Fibroblast of villous mesenchyme (primary cell): ENCODE results near the gene PAN3. TPM values are rescaled to one million over a fixed set of nuclear protein-coding genes. Genes with fewer than 3 reads are reported as not detected.

ENCODE experiments used
- DNase-seq: peaks from one replicate; pipeline ENCODE4 v3.0.0-alpha.2; 2010; ENCODE audit warnings: low read depth
- H3K4me3 ChIP-seq: 2 replicates; pipeline ENCODE4 v1.5.1; 2011; ENCODE audit warnings: low read depth, mild to moderate bottlenecking, low read length
- CTCF ChIP-seq: IDR thresholded peaks from 2 replicates; pipeline ENCODE4 v1.5.1; 2012; ENCODE audit warnings: low read depth, mild to moderate bottlenecking, low read length; ENCODE audit not compliant: insufficient read depth
- total RNA-seq: library from RNA; depleted of rRNA; stranded (reverse); fragments of >200 nt; gene quantifications from 2 replicates; pipeline ENCODE4 v1.2.3, GENCODE V29; 2012

The PAN3 gene
- total RNA-seq, 1 donor, result 19.9 TPM

GRCh38 chr13:28271056-28271840 is 132.9 kb downstream of the PAN3 start:
- no peak for DNase-seq
- no peak for TF ChIP-seq CTCF
- H3K4me3 ChIP-seq, result no peak overlapping the region

- DNase-seq, result no peak
Measured at GRCh38 chr13:28273919-28274318, 135.6 kb downstream of the PAN3 start.

GRCh38 chr13:28282451-28282850 is 144.1 kb downstream of the PAN3 start:
- no peak for TF ChIP-seq CTCF
- no peak overlapping the region for H3K4me3 ChIP-seq
- no peak for DNase-seq

More at GRCh38 chr13:28273919-28274318, 135.6 kb downstream of the PAN3 start:
- no peak overlapping the region for H3K4me3 ChIP-seq
- no peak for TF ChIP-seq CTCF

- H3K4me3 ChIP-seq, result no peak overlapping the region
- DNase-seq, result no peak
- TF ChIP-seq CTCF, result no peak
Measured at GRCh38 chr13:28283600-28283999, 145.3 kb downstream of the PAN3 start.

DNA sequence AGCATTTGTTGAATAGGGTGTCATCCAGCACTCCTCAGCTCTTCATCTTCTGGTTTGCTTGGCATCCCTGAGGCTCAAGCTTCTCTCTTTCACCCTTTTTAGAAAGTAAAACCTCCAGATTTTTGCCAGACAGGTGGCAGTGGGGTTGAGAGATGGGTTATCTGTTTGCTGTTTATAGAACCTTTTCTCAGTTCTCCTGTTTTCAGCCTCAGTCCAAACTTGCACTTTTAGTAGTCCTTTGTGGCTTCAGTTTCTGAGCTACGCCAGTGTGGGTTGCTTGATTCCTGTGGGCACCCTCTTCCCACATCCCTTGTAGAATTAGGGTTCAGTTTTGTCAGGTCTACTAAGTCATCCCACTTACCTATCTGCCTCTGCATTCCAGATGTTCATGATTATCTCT is 147.9 kb downstream of the PAN3 start:
- no peak for DNase-seq
- no peak for TF ChIP-seq CTCF
- H3K4me3 ChIP-seq, result no peak overlapping the region

DNA sequence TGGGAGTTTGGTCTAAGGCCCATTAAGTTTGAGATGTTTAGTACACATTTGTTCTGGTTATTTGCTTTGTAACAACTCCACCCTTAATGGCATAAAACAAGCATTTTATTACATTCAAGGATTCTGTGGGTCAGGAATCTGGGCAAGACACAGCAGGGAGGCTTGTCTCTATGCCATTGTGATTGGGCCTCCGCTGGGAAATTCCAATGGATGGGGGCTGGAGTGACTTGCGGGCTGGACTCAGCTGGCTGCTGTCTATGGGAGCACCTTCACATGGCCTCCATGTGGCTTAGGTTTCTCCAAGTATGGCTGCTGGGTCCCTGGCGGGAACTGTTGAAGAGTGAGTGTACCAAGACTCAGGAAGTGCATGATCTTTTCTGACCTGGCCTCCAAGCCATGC is 159.0 kb downstream of the PAN3 start:
- TF ChIP-seq CTCF, result no peak
- no peak overlapping the region for H3K4me3 ChIP-seq
- DNase-seq, result no peak

- TF ChIP-seq CTCF, result no peak
- DNase-seq, result peak; percentile 64
- no peak overlapping the region for H3K4me3 ChIP-seq
Measured at GRCh38 chr13:28299916-28300315, 161.6 kb downstream of the PAN3 start.
